A549 (cell line): ENCODE data around the gene RFXAP. TPM values are rescaled to one million over a fixed set of nuclear protein-coding genes. Genes with fewer than 3 reads are reported as not detected.

Source experiments
- ATAC-seq, 2 experiments: fragments of 200-7000 bp in 1 of 2; fragments of >200 bp in 1 of 2; cut with Nextera tagmentation in 1 of 2; cut with Tn5 transposase in 1 of 2; 3 replicates each; pipeline versions ENCODE4 v1.8.0 to v1.9.1; 2018 to 2020; ENCODE audit warnings: mild to moderate bottlenecking in 1 of 2, moderate library complexity in 1 of 2
- CTCF ChIA-PET: fragments of 300-600 bp; sonication (Branson Sonifier 250); formaldehyde crosslinking; extraction: SDS; loops from one replicate; lab custom pipeline; 2021; ENCODE audit warnings: antibody characterized with exemption, inconsistent platforms; lab: Yijun Ruan, JAX
- POLR2A ChIA-PET: fragments of 350-600 bp; formaldehyde crosslinking; extraction: SDS; loops from one replicate; lab custom pipeline; 2021; ENCODE audit warnings: antibody characterized with exemption, inconsistent platforms; lab: Yijun Ruan, JAX
- DNase-seq, 2 experiments: peaks; one replicate each; pipeline versions ENCODE4 v3.0.0 to v3.0.0-alpha.2; 2011 to 2016; ENCODE audit warnings: low read depth in 1 of 2, low spot score in 1 of 2
- FAIRE-seq: peaks from 2 replicates; lab custom pipeline; 2011; peaks lifted over from hg19 to GRCh38; lab: Jason Lieb, UNC
- H3K27ac ChIP-seq, 2 experiments: fragments of >200 bp; sonication (Bioruptor Twin); formaldehyde crosslinking; 3 replicates each; pipeline ENCODE4 v1.5.1; 2016 to 2017
- H3K4me1 ChIP-seq: fragments of >200 bp; sonication (Bioruptor Twin); formaldehyde crosslinking; 3 replicates; pipeline ENCODE4 v1.6.1; 2016
- H3K4me2 ChIP-seq: fragments of >200 bp; sonication (Bioruptor Twin); formaldehyde crosslinking; 3 replicates; pipeline ENCODE4 v1.6.1; 2016
- H3K4me3 ChIP-seq: fragments of >200 bp; sonication (Bioruptor Twin); formaldehyde crosslinking; 3 replicates; pipeline ENCODE4 v1.5.1; 2016
- H3K9me3 ChIP-seq: fragments of >200 bp; sonication (Bioruptor Twin); formaldehyde crosslinking; 3 replicates; pipeline ENCODE4 v1.6.1; 2016
- ATOH8 ChIP-seq: fragments of 250-450 bp; sonication (Bioruptor Pico); IDR thresholded peaks from 2 replicates; pipeline ENCODE4 v1.5.0; 2020; ENCODE audit warnings: low read depth, mild to moderate bottlenecking, moderate library complexity
- BCL3 ChIP-seq: fragments of >200 bp; sonication (Bioruptor Twin); formaldehyde crosslinking; IDR thresholded peaks from 3 replicates; pipeline ENCODE4 v1.6.1; 2016
- CEBPB ChIP-seq, 2 experiments: fragments of >200 bp in 1 of 2; sonication (Bioruptor Twin) in 1 of 2; formaldehyde crosslinking in 1 of 2; IDR thresholded peaks; 2 replicates each; pipeline ENCODE4 v1.6.1; 2012 to 2016
- CTCF ChIP-seq: fragments of >200 bp; sonication (Bioruptor Twin); formaldehyde crosslinking; IDR thresholded peaks from 3 replicates; pipeline ENCODE4 v1.5.1; 2016
- E2F6 ChIP-seq: IDR thresholded peaks from 2 replicates; pipeline ENCODE4 v1.6.1; 2012; ENCODE audit warnings: low read depth, borderline replicate concordance
- ELK1 ChIP-seq: fragments of 150-350 bp; IDR thresholded peaks from 2 replicates; pipeline ENCODE4 v1.6.1; 2014; ENCODE audit warnings: low read depth, mild to moderate bottlenecking, low read length
- FOSL2 ChIP-seq, 2 experiments: fragments of 450-650 bp in 1 of 2; fragments of >200 bp in 1 of 2; sonication (Bioruptor Twin) in 1 of 2; formaldehyde crosslinking; IDR thresholded peaks; 2 replicates each; pipeline versions ENCODE4 v1.5.0 to v1.6.1; 2016 to 2020; ENCODE audit warnings: mild to moderate bottlenecking in 1 of 2, moderate library complexity in 1 of 2
- FOXS1 ChIP-seq: fragments of 250-450 bp; sonication (Bioruptor Pico); IDR thresholded peaks from 2 replicates; pipeline ENCODE4 v1.5.0; 2020; ENCODE audit warnings: mild to moderate bottlenecking, moderate library complexity
- HEYL ChIP-seq: fragments of 250-450 bp; sonication (Bioruptor Pico); IDR thresholded peaks from 2 replicates; pipeline ENCODE4 v1.8.0; 2021; ENCODE audit warnings: mild to moderate bottlenecking, moderate library complexity
- HMGXB4 ChIP-seq: fragments of 250-450 bp; sonication (Bioruptor Pico); IDR thresholded peaks from 2 replicates; pipeline ENCODE4 v1.5.0; 2021; ENCODE audit warnings: mild to moderate bottlenecking, moderate library complexity, borderline replicate concordance
- HOXB13 ChIP-seq: fragments of 250-450 bp; sonication (Bioruptor Pico); IDR thresholded peaks from 2 replicates; pipeline ENCODE4 v1.5.0; 2020; ENCODE audit warnings: low read depth, mild to moderate bottlenecking, moderate library complexity
- JUN ChIP-seq, 2 experiments: fragments of >200 bp; sonication (Bioruptor Twin); formaldehyde crosslinking; IDR thresholded peaks; 2 replicates in 1 of 2; 3 replicates in 1 of 2; pipeline ENCODE4 v1.6.1; 2016 to 2017
- MAX ChIP-seq: IDR thresholded peaks from 2 replicates; pipeline ENCODE4 v1.6.1; 2012
- MYC ChIP-seq: IDR thresholded peaks from 2 replicates; pipeline ENCODE4 v1.6.1; 2012; ENCODE audit warnings: mild to moderate bottlenecking, inconsistent platforms, low read length, improper control_type of control experiment, borderline replicate concordance
- POLR2AphosphoS2 ChIP-seq: conservative IDR thresholded peaks from 2 replicates; pipeline ENCODE4 v1.6.1; 2012; ENCODE audit warnings: low read length, improper control_type of control experiment, inconsistent platforms
- RARB ChIP-seq: fragments of 250-450 bp; sonication (Bioruptor Pico); IDR thresholded peaks from 2 replicates; pipeline ENCODE4 v1.8.0; 2021; ENCODE audit warnings: mild to moderate bottlenecking, moderate library complexity
- REST ChIP-seq: fragments of 200-600 bp; sonication (generic); IDR thresholded peaks from 2 replicates; pipeline ENCODE4 v1.6.1; 2016; ENCODE audit warnings: antibody characterized with exemption, mild to moderate bottlenecking, moderate library complexity
- RFX5 ChIP-seq: fragments of 450-650 bp; IDR thresholded peaks from 2 replicates; pipeline ENCODE4 v1.7.1; 2014; ENCODE audit warnings: antibody characterized with exemption, mild to moderate bottlenecking, moderate library complexity
- TP53 ChIP-seq: fragments of 250-450 bp; sonication (Bioruptor Pico); IDR thresholded peaks from 2 replicates; pipeline ENCODE4 v1.5.0; 2021; ENCODE audit warnings: mild to moderate bottlenecking, moderate library complexity
- ZFP36 ChIP-seq: fragments of 450-650 bp; IDR thresholded peaks from 2 replicates; pipeline ENCODE4 v1.6.1; 2014; ENCODE audit warnings: borderline replicate concordance; ENCODE audit not compliant: partially characterized antibody
- ZNF302 ChIP-seq: fragments of 250-450 bp; sonication (Bioruptor Pico); IDR thresholded peaks from 2 replicates; pipeline ENCODE4 v1.9.0; 2021; ENCODE audit warnings: inconsistent platforms, mild to moderate bottlenecking, moderate library complexity
- WGBS: methylation state at CpG from one replicate; pipeline ENCODE4 v1.1.6; 2017; ENCODE audit errors: missing lambda C conversion rate; 5-methylcytosine and 5-hydroxymethylcytosine counted together
- polyA plus RNA-seq, 4 experiments: library from polyadenylated mRNA; depleted of rRNA in 3 of 4; stranded (reverse); fragments of >200 nt; fragmentation: RNase III in 1 of 4; extraction: RNeasy Plus Mini Kit Qiagen cat#74134 plus additional on column Dnase treatment in 1 of 4; gene quantifications; 2 replicates in 3 of 4; 3 replicates in 1 of 4; pipeline ENCODE4 v1.2.3, GENCODE V29; 2011 to 2017

The RFXAP gene
- polyA plus RNA-seq, 2 of the 4 experiments (the other 2 are of a cell fraction), result 2.5 TPM

- POLR2A ChIA-PET, result interaction anchor here (0.5 kb wide), 1 partner anchor 169 kb away, joined by 4 read pairs; no protein-coding TSS in a partner anchor
- ATAC-seq, result no peak
- no peak overlapping the region for H3K4me3 ChIP-seq
- no peak overlapping the region for H3K4me2 ChIP-seq
- H3K9me3 ChIP-seq, result no peaks in the 10 kb centered on the region
- TF ChIP-seq TP53 (no peak), MAX (no peak), RFX5 (no peak), HEYL (CRISPR knock-in tag) (no peak), HMGXB4 (CRISPR knock-in tag) (no peak), CTCF (no peak), CEBPB (IDR thresholded peaks at IDR 0.05) (no peak)
- 94% methylated on average over 3 of the region's 3 CpGs for WGBS
- H3K4me1 ChIP-seq, result no peaks in the 10 kb centered on the region
- CTCF ChIA-PET, result no interaction called here
- no peak for DNase-seq
- no peak for FAIRE-seq
- no peak overlapping the region for H3K27ac ChIP-seq
Measured at GRCh38 chr13:36831291-36831690, 12.3 kb downstream of the RFXAP start.

GRCh38 chr13:36834299-36834698 is 15.3 kb downstream of the RFXAP start:
- FAIRE-seq, result no peak
- Histone ChIP-seq H3K4me3 (no peak overlapping the region), H3K4me1 (no peaks in the 10 kb centered on the region), H3K27ac (no peak overlapping the region), H3K9me3 (no peaks in the 10 kb centered on the region), H3K4me2 (no peak overlapping the region)
- no peak for DNase-seq
- CTCF ChIA-PET, result no interaction called here
- TF ChIP-seq CEBPB (IDR thresholded peaks at IDR 0.05) (no peak), POLR2AphosphoS2 (no peak), RARB (CRISPR knock-in tag) (no peak), HEYL (CRISPR knock-in tag) (no peak), MYC (no peak), FOSL2 (IDR thresholded peaks at IDR 0.05) (no peak), FOSL2 (CRISPR knock-in tag; IDR thresholded peaks at IDR 0.05) (no peak), MAX (no peak), HOXB13 (CRISPR knock-in tag) (no peak), ZFP36 (no peak), ATOH8 (no peak), FOXS1 (no peak), JUN (IDR thresholded peaks at IDR 0.05) (no peak), ELK1 (no peak), BCL3 (no peak), E2F6 (no peak), REST (no peak), ZNF302 (CRISPR knock-in tag) (no peak)
- 88% methylated on average over 3 of the region's 3 CpGs for WGBS
- ATAC-seq, result no peak
- POLR2A ChIA-PET, result no interaction called here
